ENCODE measurements around the gene CTAGE9. TPM values are rescaled to one million over a fixed set of nuclear protein-coding genes. Genes with fewer than 3 reads are reported as not detected.

Gene CTAGE9
- total RNA-seq, 1 experiment from 2014 or later = not detected

DNA sequence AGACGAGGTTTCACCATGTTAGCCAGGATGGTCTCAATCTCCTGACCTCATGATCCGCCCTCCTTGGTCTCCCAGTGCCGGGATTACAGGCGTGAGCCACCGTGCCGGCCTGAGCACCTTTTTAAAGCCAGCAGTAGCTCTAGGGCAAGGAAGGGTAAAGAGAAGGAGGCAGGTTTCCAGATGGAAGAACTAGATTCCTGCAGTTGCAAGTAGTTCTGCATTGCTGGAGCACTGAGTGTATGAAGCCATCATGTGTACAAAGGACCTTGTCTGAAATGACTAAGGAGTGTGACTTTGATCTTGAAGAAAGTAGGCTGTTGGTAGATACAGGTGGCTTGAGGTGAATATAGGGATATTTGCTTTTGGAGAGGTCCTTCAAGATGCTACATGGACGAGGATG lies 13.9 kb downstream of the CTAGE9 start:
- no peak overlapping the region for H3K23ac ChIP-seq (ENCODE audit: insufficient read length, low read depth, low read length)
- H3T11ph ChIP-seq (ENCODE audit: low read length) = no peak overlapping the region
- H4K8ac ChIP-seq (replicated peaks; ENCODE audit: insufficient read length, low read depth, low read length) = no peak overlapping the region
- H3K4me2 ChIP-seq (ENCODE audit: insufficient read depth, insufficient read length, low read length) = no peak overlapping the region
- H3K56ac ChIP-seq (ENCODE audit: insufficient read length, low read depth, low read length) = no peak overlapping the region
- H2BK12ac ChIP-seq (ENCODE audit: insufficient read length, low read depth, low read length) = no peak overlapping the region
- H3K27ac Mint-ChIP-seq = no peak overlapping the region
- no peaks in the 10 kb centered on the region for H3K36me3 Mint-ChIP-seq (ENCODE audit: insufficient read depth in 1 of 3, low read depth in 3 of 3)
- no peaks in the 10 kb centered on the region for H3K9me3 ChIP-seq (ENCODE audit: control insufficient read depth, low read depth, low read length)
- H2AK5ac ChIP-seq (ENCODE audit: insufficient read length, low read length) = no peak overlapping the region
- no peaks in the 10 kb centered on the region; the same call in 1 of the 2 replicates for H3K4me1 ChIP-seq (ENCODE audit: insufficient read depth, low read length)
- no peaks in the 10 kb centered on the region for H3K27me3 ChIP-seq (ENCODE audit: insufficient read depth, low read length)
- no peak overlapping the region for H2BK15ac ChIP-seq (ENCODE audit: low read depth, low read length)
- no peak overlapping the region for H2BK20ac ChIP-seq (ENCODE audit: low read depth, low read length, poor library complexity, severe bottlenecking)
- TF ChIP-seq, protein P1, sequence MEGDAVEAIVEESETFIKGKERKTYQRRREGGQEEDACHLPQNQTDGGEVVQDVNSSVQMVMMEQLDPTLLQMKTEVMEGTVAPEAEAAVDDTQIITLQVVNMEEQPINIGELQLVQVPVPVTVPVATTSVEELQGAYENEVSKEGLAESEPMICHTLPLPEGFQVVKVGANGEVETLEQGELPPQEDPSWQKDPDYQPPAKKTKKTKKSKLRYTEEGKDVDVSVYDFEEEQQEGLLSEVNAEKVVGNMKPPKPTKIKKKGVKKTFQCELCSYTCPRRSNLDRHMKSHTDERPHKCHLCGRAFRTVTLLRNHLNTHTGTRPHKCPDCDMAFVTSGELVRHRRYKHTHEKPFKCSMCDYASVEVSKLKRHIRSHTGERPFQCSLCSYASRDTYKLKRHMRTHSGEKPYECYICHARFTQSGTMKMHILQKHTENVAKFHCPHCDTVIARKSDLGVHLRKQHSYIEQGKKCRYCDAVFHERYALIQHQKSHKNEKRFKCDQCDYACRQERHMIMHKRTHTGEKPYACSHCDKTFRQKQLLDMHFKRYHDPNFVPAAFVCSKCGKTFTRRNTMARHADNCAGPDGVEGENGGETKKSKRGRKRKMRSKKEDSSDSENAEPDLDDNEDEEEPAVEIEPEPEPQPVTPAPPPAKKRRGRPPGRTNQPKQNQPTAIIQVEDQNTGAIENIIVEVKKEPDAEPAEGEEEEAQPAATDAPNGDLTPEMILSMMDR (conservative IDR thresholded peaks at IDR 0.05) = no peak
- H2BK5ac ChIP-seq (ENCODE audit: insufficient read length, low read length) = no peak overlapping the region
- no peak overlapping the region for H4K5ac ChIP-seq (ENCODE audit: insufficient read length, low read depth, low read length)
- H3K4me3 Mint-ChIP-seq = no peak overlapping the region
- H3K9ac ChIP-seq (ENCODE audit: extremely low read depth, insufficient read length, low read length) = no peak overlapping the region
- H3K18ac ChIP-seq (ENCODE audit: insufficient read length, low read depth, low read length) = no peak overlapping the region
- H3K27me3 Mint-ChIP-seq (ENCODE audit: low read depth) = peaks cover 2% of the 10 kb centered on the region; the same call in 1 of the 2 replicates
- H3K9me3 Mint-ChIP-seq = no peaks in the 10 kb centered on the region; a peak in 1 of 5 replicates
- no peak overlapping the region for H3K27ac ChIP-seq (ENCODE audit: insufficient read length, low read depth, low read length)
- no peaks in the 10 kb centered on the region for H3K79me2 ChIP-seq (ENCODE audit: insufficient read depth, low read length)
- no peak for DNase-seq
- H3K4me1 Mint-ChIP-seq = peaks cover 7 to 9% of the 10 kb centered on the region in 2 experiments; a peak in 3 of 4 replicates
- H2AFZ ChIP-seq (ENCODE audit: low read length) = no peak overlapping the region
- no peak overlapping the region for H3K14ac ChIP-seq (ENCODE audit: insufficient read depth, low read length)
- H4K91ac ChIP-seq (ENCODE audit: insufficient read length, low read depth, low read length) = no peak overlapping the region
- H3K4ac ChIP-seq (ENCODE audit: low read depth, low read length) = no peak overlapping the region
- H3K79me1 ChIP-seq (ENCODE audit: insufficient read depth, low read depth, low read length, poor library complexity, severe bottlenecking) = no peaks in the 10 kb centered on the region
- no peak overlapping the region for H2BK120ac ChIP-seq (ENCODE audit: low read depth, low read length, poor library complexity, severe bottlenecking)
- H4K20me1 ChIP-seq (ENCODE audit: control insufficient read depth, insufficient read depth, insufficient read length) = no peaks in the 10 kb centered on the region
- no CpG with 5 or more reads among the region's 7 CpGs for WGBS (ENCODE audit: extremely low coverage, insufficient read length, low lambda C conversion rate)
- H3K23me2 ChIP-seq (ENCODE audit: insufficient read length, low read depth, low read length, poor library complexity, severe bottlenecking) = no peaks in the 10 kb centered on the region
